Epithelial cell of esophagus (primary cell): ENCODE data around the gene SERPING1.

Experiments used
- DNase-seq: peaks from one replicate; pipeline ENCODE4 v3.0.0; 2010; ENCODE audit warnings: low read depth
- H3K4me3 ChIP-seq: 2 replicates; pipeline ENCODE4 v1.5.1; 2011; ENCODE audit warnings: mild to moderate bottlenecking, low read length, control low read depth
- CTCF ChIP-seq: IDR thresholded peaks from 2 replicates; pipeline ENCODE4 v1.5.1; 2011; ENCODE audit warnings: low read depth, mild to moderate bottlenecking, low read length, control low read depth, inconsistent platforms; ENCODE audit not compliant: insufficient read depth; ENCODE audit errors: missing control alignments

The SERPING1 gene

GRCh38 chr11:57663975-57664374 is 66.5 kb downstream of the SERPING1 start:
- TF ChIP-seq CTCF = no peak
- H3K4me3 ChIP-seq = no peak overlapping the region
- no peak for DNase-seq
